PFSK-1 (cell line): Measurements from ENCODE around the gene FH.

Experiments used
- POLR2AphosphoS5 ChIP-seq: IDR thresholded peaks from 2 replicates; pipeline ENCODE4 v1.6.1; 2012; ENCODE audit warnings: low read depth, mild to moderate bottlenecking, control low read depth, low read length, moderate library complexity
- TAF1 ChIP-seq: IDR thresholded peaks from 2 replicates; pipeline ENCODE4 v1.6.1; 2012; ENCODE audit warnings: low read length, control low read depth, borderline replicate concordance; ENCODE audit not compliant: insufficient read depth

GRCh38 chr1:241479294-241479693 lies 40.3 kb downstream of the FH start:
- TF ChIP-seq POLR2AphosphoS5 = no peak
- TF ChIP-seq TAF1 = no peak
